Mesothelial cell of epicardium (in vitro differentiated cells): ENCODE measurements around the gene CFP. TPM values are rescaled to one million over a fixed set of nuclear protein-coding genes. Genes with fewer than 3 reads are reported as not detected.

ENCODE experiments used
- DNase-seq, 2 experiments: peaks; one replicate each; pipeline ENCODE4 v3.0.0; 2021; ENCODE audit warnings: low spot score in 2 of 2; ENCODE audit not compliant: unreplicated experiment in 2 of 2
- H3K27ac Mint-ChIP-seq: 2 replicates; pipeline ENCODE4 v1.8.0; 2021; ENCODE audit warnings: mixed read lengths
- H3K27me3 Mint-ChIP-seq: 2 replicates; pipeline ENCODE4 v1.8.0; 2021; ENCODE audit warnings: low read depth, mixed read lengths
- H3K36me3 Mint-ChIP-seq: 2 replicates; pipeline ENCODE4 v1.8.0; 2021; ENCODE audit warnings: mixed read lengths
- H3K4me1 Mint-ChIP-seq: 2 replicates; pipeline ENCODE4 v1.8.0; 2021; ENCODE audit warnings: mixed read lengths
- H3K4me3 Mint-ChIP-seq: 2 replicates; pipeline ENCODE4 v1.8.0; 2021; ENCODE audit warnings: mild to moderate bottlenecking, moderate library complexity, mixed read lengths
- H3K9me3 Mint-ChIP-seq: 2 replicates; pipeline ENCODE4 v1.8.0; 2021; ENCODE audit warnings: mixed read lengths
- total RNA-seq: library from RNA; stranded (reverse); gene quantifications from 3 replicates; pipeline ENCODE4 v1.2.1, GENCODE V29; 2021
- TF ChIP-seq, protein P1 (sequence below): fragments of 200-600 bp; sonication (generic); IDR thresholded peaks from one replicate; pipeline ENCODE4 v1.5.0; 2021; ENCODE audit warnings: antibody characterized with exemption; ENCODE audit not compliant: unreplicated experiment

Gene CFP
- total RNA-seq, 1 donor from 2014 or later: 1.2 TPM

- no peak overlapping the region for H3K4me3 Mint-ChIP-seq
- H3K36me3 Mint-ChIP-seq: peaks cover under 1% of the 10 kb centered on the region
- TF ChIP-seq, protein P1, sequence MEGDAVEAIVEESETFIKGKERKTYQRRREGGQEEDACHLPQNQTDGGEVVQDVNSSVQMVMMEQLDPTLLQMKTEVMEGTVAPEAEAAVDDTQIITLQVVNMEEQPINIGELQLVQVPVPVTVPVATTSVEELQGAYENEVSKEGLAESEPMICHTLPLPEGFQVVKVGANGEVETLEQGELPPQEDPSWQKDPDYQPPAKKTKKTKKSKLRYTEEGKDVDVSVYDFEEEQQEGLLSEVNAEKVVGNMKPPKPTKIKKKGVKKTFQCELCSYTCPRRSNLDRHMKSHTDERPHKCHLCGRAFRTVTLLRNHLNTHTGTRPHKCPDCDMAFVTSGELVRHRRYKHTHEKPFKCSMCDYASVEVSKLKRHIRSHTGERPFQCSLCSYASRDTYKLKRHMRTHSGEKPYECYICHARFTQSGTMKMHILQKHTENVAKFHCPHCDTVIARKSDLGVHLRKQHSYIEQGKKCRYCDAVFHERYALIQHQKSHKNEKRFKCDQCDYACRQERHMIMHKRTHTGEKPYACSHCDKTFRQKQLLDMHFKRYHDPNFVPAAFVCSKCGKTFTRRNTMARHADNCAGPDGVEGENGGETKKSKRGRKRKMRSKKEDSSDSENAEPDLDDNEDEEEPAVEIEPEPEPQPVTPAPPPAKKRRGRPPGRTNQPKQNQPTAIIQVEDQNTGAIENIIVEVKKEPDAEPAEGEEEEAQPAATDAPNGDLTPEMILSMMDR: no peak
- no peaks in the 10 kb centered on the region for H3K4me1 Mint-ChIP-seq
- H3K27ac Mint-ChIP-seq: no peak overlapping the region
- DNase-seq: no peak
- H3K9me3 Mint-ChIP-seq: no peaks in the 10 kb centered on the region
- H3K27me3 Mint-ChIP-seq: no peaks in the 10 kb centered on the region
These were observed 31.8 kb upstream of the CFP start for GRCh38 chrX:47661539-47661938.

GRCh38 chrX:47659421-47659726 lies 29.6 kb upstream of the CFP start:
- H3K36me3 Mint-ChIP-seq: peaks cover 6% of the 10 kb centered on the region
- H3K27me3 Mint-ChIP-seq: no peaks in the 10 kb centered on the region
- peak overlapping the region; percentile 89 for H3K4me3 Mint-ChIP-seq
- DNase-seq: no peak
- no peaks in the 10 kb centered on the region for H3K4me1 Mint-ChIP-seq
- TF ChIP-seq, protein P1: no peak
- H3K27ac Mint-ChIP-seq: peak overlapping the region; percentile 99
- H3K9me3 Mint-ChIP-seq: peaks cover 4% of the 10 kb centered on the region

GRCh38 chrX:47658684-47659420 lies 29.1 kb upstream of the CFP start, which contains the start of gene UXT:
Gene UXT (minus strand): TSS chrX:47659180. CDS start chrX:47658927, 253 bp downstream.
- TF ChIP-seq, protein P1: no peak
- Mint-ChIP-seq H3K27me3 (no peaks in the 10 kb centered on the region), H3K36me3 (peaks cover 6% of the 10 kb centered on the region), H3K4me1 (no peaks in the 10 kb centered on the region), H3K9me3 (peaks cover 4% of the 10 kb centered on the region), H3K27ac (peak within 1 kb of the TSS; percentile 99), H3K4me3 (peak within 1 kb of the TSS; percentile 89)
- peak; percentile 84 to 93 for DNase-seq

DNA sequence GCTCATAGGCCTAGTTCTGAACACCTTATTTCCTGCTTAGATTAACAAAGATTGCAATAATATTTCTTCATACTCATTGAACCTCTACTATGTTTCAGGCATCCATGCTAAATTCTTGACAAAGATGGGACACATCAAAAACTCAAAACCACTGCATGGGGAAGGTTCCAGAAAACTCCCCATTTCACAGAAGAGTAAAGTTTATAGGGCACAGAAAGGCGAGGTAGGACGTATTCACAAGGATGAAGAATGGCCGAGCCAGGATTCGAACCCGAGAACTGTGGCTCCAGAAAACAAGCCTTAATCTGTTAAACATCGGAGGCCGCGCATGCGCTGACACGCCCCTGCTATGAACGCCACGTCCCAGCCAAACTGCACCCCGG lies 28.6 kb upstream of the CFP start:
- Mint-ChIP-seq H3K36me3 (peaks cover 6% of the 10 kb centered on the region), H3K27me3 (no peaks in the 10 kb centered on the region), H3K4me3 (peak overlapping the region; percentile 89), H3K27ac (peak overlapping the region; percentile 99), H3K4me1 (no peaks in the 10 kb centered on the region), H3K9me3 (peaks cover 7% of the 10 kb centered on the region)
- TF ChIP-seq, protein P1: no peak
- no peak for DNase-seq

- Mint-ChIP-seq H3K4me3 (peak overlapping the region; percentile 83), H3K36me3 (peaks cover 9% of the 10 kb centered on the region), H3K4me1 (peaks cover 22% of the 10 kb centered on the region), H3K27ac (peak overlapping the region; percentile 95), H3K27me3 (no peaks in the 10 kb centered on the region), H3K9me3 (peaks cover 24% of the 10 kb centered on the region)
- TF ChIP-seq, protein P1: no peak
- no peak for DNase-seq
These were observed 21.5 kb upstream of the CFP start for GRCh38 chrX:47651043-47651905.
